SIG-M5 treated with dmso at 0.1 percent for 504 hours (cell line): ENCODE measurements around the gene CYB5B.

Source experiments
- DNase-seq: peaks from one replicate; lab custom pipeline; 2025; ENCODE audit not compliant: unreplicated experiment; lab: John Stamatoyannopoulos, UW

CYB5B gene

DNA sequence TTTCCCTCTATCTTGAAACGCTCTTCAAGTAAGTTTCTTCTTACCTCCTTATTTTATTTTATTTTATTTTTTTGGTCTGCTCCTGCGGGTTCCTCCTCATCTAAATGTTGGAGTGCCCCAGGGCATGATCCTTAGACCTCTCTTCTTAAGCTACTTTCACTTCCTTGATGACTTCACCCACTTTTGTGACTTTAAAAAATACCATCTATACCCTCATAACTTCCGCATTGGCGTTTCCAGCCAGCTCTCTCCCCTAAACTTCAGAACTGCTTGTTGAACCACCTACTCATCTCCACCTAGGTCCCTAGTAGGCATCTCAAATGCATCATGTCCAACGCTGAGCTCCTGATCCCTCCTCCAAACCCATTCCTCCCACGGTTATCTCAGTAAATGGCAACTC is 89.9 kb downstream of the CYB5B start:
- peak; percentile 89 for DNase-seq
